Neural crest cell (in vitro differentiated cells): ENCODE results near the gene POLR3E. TPM values are rescaled to one million over a fixed set of nuclear protein-coding genes. Genes with fewer than 3 reads are reported as not detected.

Experiments
- DNase-seq: peaks from one replicate; pipeline ENCODE4 v3.0.0; 2021; ENCODE audit warnings: low read depth, mixed read lengths, low spot score
- H3K27ac Mint-ChIP-seq: one replicate; pipeline ENCODE4 v1.8.0; 2021; ENCODE audit warnings: mild to moderate bottlenecking, mixed read lengths; ENCODE audit not compliant: unreplicated experiment
- H3K27me3 Mint-ChIP-seq: 2 replicates; pipeline ENCODE4 v1.8.0; 2021; ENCODE audit warnings: low read depth, mild to moderate bottlenecking, mixed read lengths
- H3K36me3 Mint-ChIP-seq: 2 replicates; pipeline ENCODE4 v1.8.0; 2021; ENCODE audit warnings: low read depth, mild to moderate bottlenecking, mixed read lengths
- H3K4me1 Mint-ChIP-seq: 2 replicates; pipeline ENCODE4 v1.8.0; 2021; ENCODE audit warnings: mixed read lengths
- H3K4me3 Mint-ChIP-seq: one replicate; pipeline ENCODE4 v1.8.0; 2021; ENCODE audit warnings: mild to moderate bottlenecking, mixed read lengths
- H3K9me3 Mint-ChIP-seq: 2 replicates; pipeline ENCODE4 v1.8.0; 2021; ENCODE audit warnings: mixed read lengths
- total RNA-seq: library from RNA; stranded (reverse); gene quantifications from 2 replicates; pipeline ENCODE4 v1.2.1, GENCODE V29; 2021
- TF ChIP-seq, protein P1 (sequence below): fragments of 200-600 bp; sonication (generic); conservative IDR thresholded peaks from 2 replicates; pipeline ENCODE4 v1.5.0; 2021; ENCODE audit warnings: antibody characterized with exemption, mild to moderate bottlenecking

Gene POLR3E
- total RNA-seq, 1 donor from 2014 or later = 73.5 TPM

DNA sequence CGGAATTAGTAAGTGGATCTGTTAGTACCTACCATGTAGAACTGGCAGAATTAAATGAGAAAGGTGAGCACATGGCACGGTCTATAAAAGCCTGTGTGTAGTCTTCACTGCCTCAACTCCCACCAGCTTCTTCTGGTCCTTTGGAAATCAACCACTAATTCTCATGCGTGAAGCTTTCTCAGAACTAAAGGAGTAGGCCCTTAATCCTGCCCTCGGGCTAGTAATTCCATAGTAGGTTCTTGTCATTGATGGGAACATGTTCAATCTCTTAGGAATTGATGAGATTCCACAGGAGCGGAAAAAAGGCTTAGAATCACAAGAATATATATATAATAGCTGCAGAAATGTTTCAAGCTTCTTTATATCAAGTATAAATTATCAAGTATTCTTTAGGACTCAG, 55.5 kb downstream of the POLR3E start:
- no peak for DNase-seq
- no peaks in the 10 kb centered on the region for H3K27me3 Mint-ChIP-seq
- no peak overlapping the region for H3K4me3 Mint-ChIP-seq
- peaks cover 18% of the 10 kb centered on the region for H3K36me3 Mint-ChIP-seq
- H3K27ac Mint-ChIP-seq = no peak overlapping the region
- peaks cover 5% of the 10 kb centered on the region for H3K9me3 Mint-ChIP-seq
- TF ChIP-seq, protein P1, sequence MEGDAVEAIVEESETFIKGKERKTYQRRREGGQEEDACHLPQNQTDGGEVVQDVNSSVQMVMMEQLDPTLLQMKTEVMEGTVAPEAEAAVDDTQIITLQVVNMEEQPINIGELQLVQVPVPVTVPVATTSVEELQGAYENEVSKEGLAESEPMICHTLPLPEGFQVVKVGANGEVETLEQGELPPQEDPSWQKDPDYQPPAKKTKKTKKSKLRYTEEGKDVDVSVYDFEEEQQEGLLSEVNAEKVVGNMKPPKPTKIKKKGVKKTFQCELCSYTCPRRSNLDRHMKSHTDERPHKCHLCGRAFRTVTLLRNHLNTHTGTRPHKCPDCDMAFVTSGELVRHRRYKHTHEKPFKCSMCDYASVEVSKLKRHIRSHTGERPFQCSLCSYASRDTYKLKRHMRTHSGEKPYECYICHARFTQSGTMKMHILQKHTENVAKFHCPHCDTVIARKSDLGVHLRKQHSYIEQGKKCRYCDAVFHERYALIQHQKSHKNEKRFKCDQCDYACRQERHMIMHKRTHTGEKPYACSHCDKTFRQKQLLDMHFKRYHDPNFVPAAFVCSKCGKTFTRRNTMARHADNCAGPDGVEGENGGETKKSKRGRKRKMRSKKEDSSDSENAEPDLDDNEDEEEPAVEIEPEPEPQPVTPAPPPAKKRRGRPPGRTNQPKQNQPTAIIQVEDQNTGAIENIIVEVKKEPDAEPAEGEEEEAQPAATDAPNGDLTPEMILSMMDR = no peak
- H3K4me1 Mint-ChIP-seq = peaks cover 9% of the 10 kb centered on the region

GRCh38 chr16:22353191-22353919, 56.1 kb downstream of the POLR3E start:
- no peaks in the 10 kb centered on the region for H3K27me3 Mint-ChIP-seq

GRCh38 chr16:22353933-22354541, 56.8 kb downstream of the POLR3E start:
- TF ChIP-seq, protein P1 = no peak
- no peak for DNase-seq
- peaks cover 14% of the 10 kb centered on the region for H3K36me3 Mint-ChIP-seq
- H3K4me3 Mint-ChIP-seq = no peak overlapping the region
- H3K4me1 Mint-ChIP-seq = peaks cover 9% of the 10 kb centered on the region
- H3K27ac Mint-ChIP-seq = no peak overlapping the region
- no peaks in the 10 kb centered on the region for H3K27me3 Mint-ChIP-seq
- peaks cover 5% of the 10 kb centered on the region for H3K9me3 Mint-ChIP-seq

More at GRCh38 chr16:22353191-22353919, 56.1 kb downstream of the POLR3E start:
- Mint-ChIP-seq H3K4me1 (peaks cover 9% of the 10 kb centered on the region), H3K27ac (no peak overlapping the region), H3K9me3 (peaks cover 5% of the 10 kb centered on the region), H3K4me3 (no peak overlapping the region), H3K36me3 (peaks cover 18% of the 10 kb centered on the region)
- DNase-seq = no peak
- TF ChIP-seq, protein P1 = no peak

DNA sequence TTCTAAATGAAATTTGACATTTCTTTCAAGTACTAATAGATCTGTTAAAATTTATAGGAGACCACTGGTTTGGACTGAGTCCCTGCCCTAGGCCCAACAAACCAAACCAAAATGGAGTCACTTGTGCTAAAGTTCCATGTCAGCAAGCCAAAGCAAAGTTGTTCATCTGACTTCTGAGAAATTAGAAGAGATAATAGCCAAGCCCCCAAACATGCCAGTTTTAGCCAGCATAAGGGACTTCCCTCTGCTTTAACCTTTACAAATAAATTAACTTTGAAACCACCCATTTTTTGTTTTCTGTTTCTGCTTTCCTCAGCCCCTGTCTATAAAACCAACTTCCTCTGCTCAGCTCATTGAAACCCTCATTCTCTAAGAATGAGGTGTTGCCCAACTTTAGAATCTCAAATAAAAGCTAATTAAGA, 58.3 kb downstream of the POLR3E start:
- H3K27ac Mint-ChIP-seq = no peak overlapping the region
- H3K4me3 Mint-ChIP-seq = no peak overlapping the region
- H3K9me3 Mint-ChIP-seq = peaks cover 5% of the 10 kb centered on the region

GRCh38 chr16:22356930-22357634, 59.9 kb downstream of the POLR3E start:
- Mint-ChIP-seq H3K4me3 (no peak overlapping the region), H3K27me3 (no peaks in the 10 kb centered on the region), H3K36me3 (peaks cover 3% of the 10 kb centered on the region)

More for the DNA sequence above, 58.3 kb downstream of the POLR3E start:
- TF ChIP-seq, protein P1 = no peak
- Mint-ChIP-seq H3K27me3 (no peaks in the 10 kb centered on the region), H3K4me1 (peaks cover 9% of the 10 kb centered on the region), H3K36me3 (peaks cover 11% of the 10 kb centered on the region)
- DNase-seq = no peak

More at GRCh38 chr16:22356930-22357634, 59.9 kb downstream of the POLR3E start:
- Mint-ChIP-seq H3K27ac (no peak overlapping the region), H3K4me1 (peaks cover 9% of the 10 kb centered on the region), H3K9me3 (peaks cover 3% of the 10 kb centered on the region)
- TF ChIP-seq, protein P1 = no peak
- no peak for DNase-seq
